Lower leg skin (tissue), 4 donors: Measurements from ENCODE around the gene GALNT2. TPM values are rescaled to one million over a fixed set of nuclear protein-coding genes. Genes with fewer than 3 reads are reported as not detected.

Source experiments
- DNase-seq, 2 donors: peaks; one replicate each; pipeline ENCODE4 v3.0.0-alpha.2; 2019; ENCODE audit warnings: low spot score in 2 of 2
- H3K4me3 ChIP-seq: fragments of 200-600 bp; sonication (generic); 2 replicates; pipeline ENCODE4 v1.5.1; 2017; ENCODE audit warnings: mild to moderate bottlenecking, low read depth; ENCODE audit not compliant: poor library complexity, severe bottlenecking
- CTCF ChIP-seq, 3 donors: fragments of 450-650 bp; IDR thresholded peaks; one replicate each; pipeline ENCODE4 v1.5.1; 2016; ENCODE audit warnings: antibody characterized with exemption in 3 of 3, mild to moderate bottlenecking in 3 of 3, moderate library complexity in 2 of 3
- POLR2A ChIP-seq, 2 donors: fragments of 450-650 bp; IDR thresholded peaks; one replicate each; pipeline ENCODE4 v1.6.1; 2016 to 2017; ENCODE audit warnings: antibody characterized with exemption in 2 of 2, mild to moderate bottlenecking in 1 of 2, moderate library complexity in 1 of 2
- WGBS, 2 donors: methylation state at CpG; one replicate each; pipeline ENCODE4 v1.1.5; 2018; 5-methylcytosine and 5-hydroxymethylcytosine counted together
- intact Hi-C: fragments of 100-400 bp; cut with DNase I; formaldehyde crosslinking; loops from one replicate; pipeline ENCODE4 v1.15.0; 2023; ENCODE audit warnings: low total_unique reads
- total RNA-seq, 4 donors: library from RNA; depleted of rRNA; stranded (reverse); fragments of >200 nt; gene quantifications; one replicate each; pipeline ENCODE4 v1.1.0, GENCODE V29; 2016

The GALNT2 gene
- total RNA-seq, 4 donors from 2014 or later: 11.0 to 31.0 (median 20.2) TPM

GRCh38 chr1:230052018-230052417 lies 15.0 kb upstream of the GALNT2 start:
- no peak for TF ChIP-seq CTCF (IDR thresholded peaks at IDR 0.05)
- no peak for TF ChIP-seq POLR2A (IDR thresholded peaks at IDR 0.05)
- intact Hi-C loops: no loop called here
- no peak for DNase-seq
- H3K4me3 ChIP-seq: no peak overlapping the region
- WGBS, 2 donors: 95 to 96% methylated on average over 2 of the region's 2 CpGs

- intact Hi-C loops: no loop called here
- 83 to 85% methylated on average over 5 of the region's 5 CpGs for WGBS, 2 donors
- H3K4me3 ChIP-seq: no peak overlapping the region
- DNase-seq: no peak
- TF ChIP-seq POLR2A (IDR thresholded peaks at IDR 0.05): no peak
- TF ChIP-seq CTCF (IDR thresholded peaks at IDR 0.05): no peak
Measured at GRCh38 chr1:230052665-230053064, 14.4 kb upstream of the GALNT2 start.

DNA sequence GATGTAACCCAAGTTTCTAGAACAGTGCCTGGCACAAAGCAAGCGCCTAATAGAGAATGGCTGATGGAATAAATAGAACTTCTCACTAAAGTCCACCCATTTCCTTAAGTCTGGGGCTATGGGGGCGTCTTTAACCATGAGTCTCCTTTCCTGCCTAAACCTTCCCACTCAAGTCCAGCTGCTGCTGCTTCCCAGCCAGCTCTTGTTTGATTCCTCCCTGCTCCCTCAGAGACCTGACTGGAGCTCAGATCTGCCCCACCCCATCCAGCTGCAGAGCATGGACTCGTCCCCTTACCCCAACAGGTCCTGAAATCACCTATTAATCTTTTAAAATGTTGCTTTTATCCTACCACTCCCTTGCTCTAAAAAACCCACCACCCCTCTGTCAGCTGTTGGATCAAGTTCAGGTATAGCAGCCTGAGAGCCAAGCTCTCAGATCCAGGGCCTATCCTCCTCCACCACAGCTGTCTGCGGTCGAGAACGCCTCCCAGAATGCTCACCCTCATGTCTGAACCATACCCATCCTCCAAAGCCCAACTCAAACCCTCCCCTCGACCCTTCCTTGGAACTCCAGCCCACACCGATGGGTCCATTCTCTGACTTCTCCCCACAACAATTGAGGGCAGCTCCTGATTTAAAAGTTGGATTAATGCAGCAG lies 12.8 kb upstream of the GALNT2 start:
- intact Hi-C loops: no loop called here
- DNase-seq: no peak
- WGBS, 2 donors: 84 to 85% methylated on average over 8 of the region's 8 CpGs
- no peak for TF ChIP-seq POLR2A (IDR thresholded peaks at IDR 0.05)
- TF ChIP-seq CTCF (IDR thresholded peaks at IDR 0.05): no peak
- no peak overlapping the region for H3K4me3 ChIP-seq

DNA sequence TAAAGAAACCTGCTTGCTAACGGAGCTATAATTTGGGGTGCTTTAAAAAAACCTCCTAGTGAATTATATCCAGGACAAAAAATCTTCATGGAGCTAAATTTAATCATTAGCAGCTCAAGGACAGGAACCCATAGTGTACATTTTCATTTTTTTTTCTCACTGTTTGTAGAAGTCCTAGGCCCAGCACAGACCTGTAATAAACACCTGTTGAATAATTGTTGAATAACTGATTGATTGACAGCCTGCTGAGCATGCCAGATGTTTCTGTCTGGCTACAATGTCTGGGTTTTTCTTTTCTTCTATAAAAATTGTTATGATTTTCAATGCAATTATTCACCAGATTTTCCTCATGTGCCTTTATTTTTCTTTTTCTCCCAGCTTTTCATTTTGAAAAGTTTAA lies 10.9 kb upstream of the GALNT2 start:
- intact Hi-C loops: no loop called here
- WGBS, 2 donors: 89 to 93% methylated on average over 1 of the region's 1 CpG
- TF ChIP-seq POLR2A (IDR thresholded peaks at IDR 0.05) (no peak), CTCF (IDR thresholded peaks at IDR 0.05) (no peak)
- DNase-seq: no peak
- H3K4me3 ChIP-seq: no peak overlapping the region

DNA sequence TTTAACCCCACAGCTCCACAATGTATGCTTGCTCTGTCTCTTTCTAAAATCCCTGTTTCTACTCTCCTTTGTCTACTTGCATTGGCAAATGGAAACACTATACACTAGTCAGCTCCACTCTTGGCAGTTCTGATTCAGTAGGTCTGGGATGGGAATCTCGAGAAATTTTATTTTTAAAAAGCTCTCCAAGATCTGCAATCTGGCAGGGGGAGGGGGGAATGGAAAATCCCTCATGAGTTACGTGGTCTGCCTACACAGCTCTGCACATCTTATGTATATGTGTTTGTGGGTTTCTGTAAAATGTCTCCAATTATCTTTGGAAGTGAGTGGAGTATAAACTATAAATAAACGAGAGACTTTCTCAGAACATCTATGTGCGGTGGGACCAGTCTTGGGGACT lies 9.9 kb upstream of the GALNT2 start:
- H3K4me3 ChIP-seq: no peak overlapping the region
- TF ChIP-seq CTCF (IDR thresholded peaks at IDR 0.05) (no peak), POLR2A (IDR thresholded peaks at IDR 0.05) (no peak)
- DNase-seq: no peak
- intact Hi-C loops: no loop called here
- 69 to 71% methylated on average over 4 of the region's 4 CpGs for WGBS, 2 donors
